Nephron progenitor cell (in vitro differentiated cells): ENCODE data around the gene EXOC1.

Experiments
- DNase-seq: peaks from one replicate; pipeline ENCODE4 v3.0.0; 2021
- H3K27ac Mint-ChIP-seq: 2 replicates; pipeline ENCODE4 v1.8.0; 2021; ENCODE audit warnings: mild to moderate bottlenecking, moderate library complexity, mixed read lengths
- H3K27me3 Mint-ChIP-seq: 2 replicates; pipeline ENCODE4 v1.8.0; 2021; ENCODE audit warnings: mild to moderate bottlenecking, low read depth, mixed read lengths; ENCODE audit not compliant: poor library complexity
- H3K36me3 Mint-ChIP-seq: 2 replicates; pipeline ENCODE4 v1.8.0; 2021; ENCODE audit warnings: low read depth, mixed read lengths
- H3K4me1 Mint-ChIP-seq: 2 replicates; pipeline ENCODE4 v1.8.0; 2021; ENCODE audit warnings: mixed read lengths
- H3K4me3 Mint-ChIP-seq: 2 replicates; pipeline ENCODE4 v1.8.0; 2021; ENCODE audit warnings: mild to moderate bottlenecking, moderate library complexity, mixed read lengths
- H3K9me3 Mint-ChIP-seq: 2 replicates; pipeline ENCODE4 v1.8.0; 2021; ENCODE audit warnings: mild to moderate bottlenecking, moderate library complexity, mixed read lengths
- TF ChIP-seq, protein P1 (sequence below): fragments of 200-600 bp; sonication (generic); IDR thresholded peaks from 2 replicates; pipeline ENCODE4 v1.5.0; 2021; ENCODE audit warnings: antibody characterized with exemption

EXOC1 gene

DNA sequence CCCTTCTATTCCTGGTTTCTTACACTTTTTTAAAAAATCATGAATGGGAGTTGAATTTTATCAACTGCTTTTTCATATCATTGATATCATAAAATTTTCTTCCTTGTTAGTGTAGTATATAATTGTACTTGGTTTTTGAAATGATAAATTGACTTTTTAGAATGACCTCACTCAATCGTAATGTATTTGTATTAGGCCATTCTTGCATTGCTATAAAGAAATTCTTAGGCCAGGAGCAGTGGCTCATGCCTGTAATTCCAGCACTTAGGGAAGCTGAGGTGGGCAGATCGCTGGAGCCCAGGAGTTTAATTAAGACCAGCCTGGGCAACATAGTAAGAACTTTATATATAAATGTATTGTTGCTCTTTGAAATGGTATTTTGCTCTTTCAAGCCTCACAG lies 6.3 kb downstream of the EXOC1 start:
- H3K4me3 Mint-ChIP-seq, result no peak overlapping the region
- peaks cover 14% of the 10 kb centered on the region for H3K9me3 Mint-ChIP-seq
- H3K27ac Mint-ChIP-seq, result no peak overlapping the region
- H3K4me1 Mint-ChIP-seq, result peaks cover 4% of the 10 kb centered on the region
- TF ChIP-seq, protein P1, sequence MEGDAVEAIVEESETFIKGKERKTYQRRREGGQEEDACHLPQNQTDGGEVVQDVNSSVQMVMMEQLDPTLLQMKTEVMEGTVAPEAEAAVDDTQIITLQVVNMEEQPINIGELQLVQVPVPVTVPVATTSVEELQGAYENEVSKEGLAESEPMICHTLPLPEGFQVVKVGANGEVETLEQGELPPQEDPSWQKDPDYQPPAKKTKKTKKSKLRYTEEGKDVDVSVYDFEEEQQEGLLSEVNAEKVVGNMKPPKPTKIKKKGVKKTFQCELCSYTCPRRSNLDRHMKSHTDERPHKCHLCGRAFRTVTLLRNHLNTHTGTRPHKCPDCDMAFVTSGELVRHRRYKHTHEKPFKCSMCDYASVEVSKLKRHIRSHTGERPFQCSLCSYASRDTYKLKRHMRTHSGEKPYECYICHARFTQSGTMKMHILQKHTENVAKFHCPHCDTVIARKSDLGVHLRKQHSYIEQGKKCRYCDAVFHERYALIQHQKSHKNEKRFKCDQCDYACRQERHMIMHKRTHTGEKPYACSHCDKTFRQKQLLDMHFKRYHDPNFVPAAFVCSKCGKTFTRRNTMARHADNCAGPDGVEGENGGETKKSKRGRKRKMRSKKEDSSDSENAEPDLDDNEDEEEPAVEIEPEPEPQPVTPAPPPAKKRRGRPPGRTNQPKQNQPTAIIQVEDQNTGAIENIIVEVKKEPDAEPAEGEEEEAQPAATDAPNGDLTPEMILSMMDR, result no peak
- no peaks in the 10 kb centered on the region for H3K27me3 Mint-ChIP-seq
- H3K36me3 Mint-ChIP-seq, result peaks cover 61% of the 10 kb centered on the region
- DNase-seq, result no peak

DNA sequence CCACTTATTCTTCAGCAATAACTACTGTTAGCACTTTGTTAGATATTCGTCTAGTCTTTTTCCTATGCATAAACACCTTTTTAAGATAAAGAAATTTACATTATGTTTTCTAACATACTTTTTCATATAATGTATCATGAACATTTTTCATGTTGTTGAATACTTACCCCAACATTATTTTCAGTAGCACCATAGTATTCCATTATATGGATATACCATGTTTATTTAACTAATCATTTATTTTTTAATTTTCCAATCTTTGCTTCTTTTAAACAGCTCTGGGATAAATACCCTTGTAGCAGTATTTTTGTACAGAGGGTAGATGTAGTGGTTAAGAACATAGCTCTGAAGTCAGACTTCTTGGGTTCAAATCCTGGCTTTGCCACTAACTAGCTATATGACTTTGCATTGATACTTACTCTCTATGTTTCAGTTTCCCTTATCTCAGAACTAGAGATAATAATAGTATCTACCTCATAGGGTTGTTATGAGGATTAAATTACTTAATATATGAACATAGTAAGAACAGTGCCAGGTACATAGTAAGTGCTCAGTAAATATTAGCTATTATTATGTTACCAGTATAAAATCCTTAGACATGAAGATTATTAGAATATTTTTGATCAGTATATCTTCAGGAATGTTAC lies 11.3 kb downstream of the EXOC1 start:
- H3K4me1 Mint-ChIP-seq, result peaks cover 25% of the 10 kb centered on the region
- TF ChIP-seq, protein P1, result no peak
- H3K36me3 Mint-ChIP-seq, result peaks cover 56% of the 10 kb centered on the region
- no peak for DNase-seq
- H3K4me3 Mint-ChIP-seq, result no peak overlapping the region
- no peaks in the 10 kb centered on the region for H3K27me3 Mint-ChIP-seq
- H3K27ac Mint-ChIP-seq, result no peak overlapping the region
- no peaks in the 10 kb centered on the region for H3K9me3 Mint-ChIP-seq

DNA sequence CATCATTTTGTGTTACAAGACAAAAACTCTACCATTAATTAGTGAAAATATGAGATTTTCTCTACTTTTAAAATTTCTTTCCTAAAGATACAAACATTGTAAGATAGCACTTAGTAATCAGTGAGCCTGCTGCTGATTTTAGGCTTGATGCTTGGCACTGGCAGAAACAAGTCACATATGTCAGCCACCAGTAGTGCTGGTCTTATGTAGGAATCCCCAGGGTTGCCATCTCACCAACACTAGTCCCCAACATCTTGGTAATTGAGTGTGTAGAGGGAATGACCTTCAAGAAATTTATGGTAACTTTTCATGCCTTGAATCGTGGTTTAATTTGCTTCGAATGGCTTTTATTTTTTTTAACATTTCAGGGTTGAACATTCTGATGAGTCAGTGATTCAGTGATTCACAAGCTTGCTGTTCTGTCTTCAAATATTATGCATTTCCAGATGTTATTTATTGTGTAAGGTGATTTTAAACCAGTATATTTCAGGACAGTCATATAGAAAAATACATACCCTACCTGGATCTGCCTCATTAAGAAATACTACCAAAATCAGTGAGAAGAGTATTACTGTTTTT lies 11.9 kb downstream of the EXOC1 start:
- Mint-ChIP-seq H3K4me1 (peaks cover 25% of the 10 kb centered on the region), H3K27me3 (no peaks in the 10 kb centered on the region), H3K9me3 (no peaks in the 10 kb centered on the region), H3K27ac (no peak overlapping the region), H3K4me3 (no peak overlapping the region), H3K36me3 (peaks cover 54% of the 10 kb centered on the region)
- TF ChIP-seq, protein P1, result no peak
- DNase-seq, result no peak

DNA sequence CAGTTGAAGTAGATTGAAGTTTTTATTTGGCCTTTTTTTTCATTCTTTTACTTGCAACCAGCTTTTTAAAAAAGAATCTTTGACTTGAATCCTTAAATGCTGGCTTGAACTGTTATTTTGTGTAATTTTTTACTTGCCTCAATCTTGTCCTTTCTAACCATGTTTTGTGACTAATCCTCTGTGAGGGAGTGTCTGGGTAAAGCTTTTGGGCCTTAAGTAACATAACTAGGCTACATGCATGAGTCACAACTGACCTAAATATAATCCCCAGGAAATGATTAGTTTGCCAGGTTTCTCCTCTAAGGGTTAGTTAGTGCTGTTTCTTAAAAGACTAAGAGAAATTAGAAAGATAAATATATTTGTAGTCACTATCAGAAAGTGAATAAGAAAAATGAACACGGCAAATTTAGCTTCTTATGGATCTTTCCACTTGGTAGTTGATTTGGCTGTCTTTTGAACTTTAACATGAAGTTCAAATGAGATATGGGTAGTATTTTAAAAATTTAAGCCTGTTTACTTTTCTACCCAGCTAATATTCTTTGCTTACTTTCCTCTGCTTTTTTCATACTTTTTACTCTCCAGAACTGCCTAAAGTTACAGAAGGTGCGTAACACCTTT lies 13.0 kb downstream of the EXOC1 start:
- DNase-seq, result no peak
- Mint-ChIP-seq H3K27me3 (no peaks in the 10 kb centered on the region), H3K27ac (peak overlapping the region; percentile 57), H3K9me3 (no peaks in the 10 kb centered on the region), H3K4me1 (peaks cover 20% of the 10 kb centered on the region), H3K4me3 (no peak overlapping the region), H3K36me3 (peaks cover 58% of the 10 kb centered on the region)
- TF ChIP-seq, protein P1, result no peak

DNA sequence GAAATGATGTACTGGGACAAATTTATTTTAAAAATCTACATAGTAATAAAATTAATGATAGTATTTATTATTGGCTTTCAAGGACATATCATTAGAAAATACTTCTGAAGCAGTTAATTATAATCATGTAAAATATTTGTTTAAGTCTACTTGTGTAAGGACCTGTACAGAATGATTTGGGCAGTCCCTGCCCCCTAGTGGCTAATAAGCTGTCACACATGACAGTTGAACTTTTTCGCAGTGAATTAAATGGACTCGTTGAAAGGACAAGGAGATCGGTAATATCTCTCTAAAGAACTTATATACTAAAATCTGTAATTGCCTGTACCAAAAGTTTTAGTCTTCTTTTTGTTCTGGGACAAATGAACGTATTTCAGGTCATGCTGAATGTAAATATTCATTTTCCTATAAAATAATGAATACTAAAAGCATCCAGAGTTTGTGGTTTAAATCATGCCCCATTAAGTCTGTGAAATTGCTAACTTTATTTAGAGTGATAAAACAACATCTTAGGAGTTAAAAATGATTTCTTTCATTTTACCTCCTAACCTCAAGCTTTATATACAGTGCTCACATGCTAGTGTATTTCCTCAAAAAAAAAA lies 13.6 kb downstream of the EXOC1 start:
- no peak for DNase-seq
- Mint-ChIP-seq H3K4me1 (peaks cover 20% of the 10 kb centered on the region), H3K4me3 (no peak overlapping the region), H3K9me3 (no peaks in the 10 kb centered on the region), H3K36me3 (peaks cover 51% of the 10 kb centered on the region), H3K27me3 (no peaks in the 10 kb centered on the region), H3K27ac (peak overlapping the region; percentile 23)
- TF ChIP-seq, protein P1, result peak; percentile 94
